BLaER1 (cell line): ENCODE data around the gene ZNF544.

Experiments
- H3K27ac ChIP-seq: shearing (Covaris generic); formaldehyde crosslinking; 2 replicates; pipeline ENCODE4 v1.8.1; 2022
- H3K27me3 ChIP-seq: shearing (Covaris generic); formaldehyde crosslinking; 2 replicates; pipeline ENCODE4 v1.8.1; 2022
- H3K36me3 ChIP-seq: shearing (Covaris generic); formaldehyde crosslinking; 2 replicates; pipeline ENCODE4 v1.8.1; 2022
- H3K4me1 ChIP-seq: shearing (Covaris generic); formaldehyde crosslinking; 2 replicates; pipeline ENCODE4 v1.8.1; 2022
- H3K4me2 ChIP-seq: shearing (Covaris generic); formaldehyde crosslinking; 2 replicates; pipeline ENCODE4 v1.8.1; 2022
- H3K4me3 ChIP-seq: shearing (Covaris generic); formaldehyde crosslinking; 2 replicates; pipeline ENCODE4 v1.8.1; 2022
- H3K9ac ChIP-seq: shearing (Covaris generic); formaldehyde crosslinking; 2 replicates; pipeline ENCODE4 v1.8.1; 2022
- H3K9me3 ChIP-seq: shearing (Covaris generic); formaldehyde crosslinking; 2 replicates; pipeline ENCODE4 v1.8.1; 2022
- H4K20me1 ChIP-seq: shearing (Covaris generic); formaldehyde crosslinking; 2 replicates; pipeline ENCODE4 v1.8.1; 2022
- Cebpa-rat ChIP-seq: shearing (Covaris generic); IDR thresholded peaks from 2 replicates; pipeline ENCODE4 v1.8.1; 2022

ZNF544 gene

GRCh38 chr19:58209577-58209976 is 19.1 kb upstream of the ZNF544 start:
- no peak overlapping the region for H3K27ac ChIP-seq
- peaks cover 100% of the 10 kb centered on the region for H3K36me3 ChIP-seq
- peaks cover 100% of the 10 kb centered on the region for H3K9me3 ChIP-seq
- peaks cover 3% of the 10 kb centered on the region; the same call in 1 of the 2 replicates for H3K27me3 ChIP-seq
- H3K4me3 ChIP-seq: peak overlapping the region; percentile 31; the same call in 1 of the 2 replicates
- no peak overlapping the region for H3K4me2 ChIP-seq
- H3K4me1 ChIP-seq: no peaks in the 10 kb centered on the region
- no peaks in the 10 kb centered on the region for H4K20me1 ChIP-seq
- H3K9ac ChIP-seq: no peak overlapping the region
- TF ChIP-seq Cebpa-rat: no peak

- H3K4me3 ChIP-seq: peak overlapping the region; percentile 42
- peaks cover 100% of the 10 kb centered on the region for H3K9me3 ChIP-seq
These were observed 16.2 kb upstream of the ZNF544 start for GRCh38 chr19:58212336-58213074.

GRCh38 chr19:58213075-58213369 is 15.7 kb upstream of the ZNF544 start:
- Histone ChIP-seq H3K27me3 (no peaks in the 10 kb centered on the region; the same call in 1 of the 2 replicates), H3K4me2 (no peak overlapping the region), H3K4me1 (no peaks in the 10 kb centered on the region), H3K4me3 (peak overlapping the region; percentile 42), H3K9ac (no peak overlapping the region), H3K27ac (no peak overlapping the region), H3K9me3 (peaks cover 100% of the 10 kb centered on the region), H3K36me3 (peaks cover 74% of the 10 kb centered on the region), H4K20me1 (no peaks in the 10 kb centered on the region)
- TF ChIP-seq Cebpa-rat: no peak

More at GRCh38 chr19:58212336-58213074, 16.2 kb upstream of the ZNF544 start:
- H4K20me1 ChIP-seq: no peaks in the 10 kb centered on the region
- H3K4me1 ChIP-seq: no peaks in the 10 kb centered on the region
- H3K9ac ChIP-seq: no peak overlapping the region
- TF ChIP-seq Cebpa-rat: no peak
- no peak overlapping the region for H3K27ac ChIP-seq
- H3K27me3 ChIP-seq: no peaks in the 10 kb centered on the region; the same call in 1 of the 2 replicates
- H3K4me2 ChIP-seq: no peak overlapping the region
- peaks cover 79% of the 10 kb centered on the region for H3K36me3 ChIP-seq

GRCh38 chr19:58217069-58217481 is 11.6 kb upstream of the ZNF544 start:
- Histone ChIP-seq H3K27ac (no peak overlapping the region), H3K4me2 (no peak overlapping the region), H3K9me3 (peaks cover 65% of the 10 kb centered on the region), H3K4me3 (no peak overlapping the region), H3K27me3 (no peaks in the 10 kb centered on the region), H3K4me1 (no peaks in the 10 kb centered on the region), H4K20me1 (no peaks in the 10 kb centered on the region), H3K36me3 (peaks cover 33% of the 10 kb centered on the region), H3K9ac (no peak overlapping the region)
- no peak for TF ChIP-seq Cebpa-rat

- Histone ChIP-seq H3K36me3 (peaks cover 26% of the 10 kb centered on the region), H3K9me3 (peaks cover 61% of the 10 kb centered on the region), H4K20me1 (no peaks in the 10 kb centered on the region), H3K4me2 (no peak overlapping the region), H3K4me3 (no peak overlapping the region), H3K4me1 (no peaks in the 10 kb centered on the region), H3K9ac (no peak overlapping the region), H3K27me3 (no peaks in the 10 kb centered on the region), H3K27ac (no peak overlapping the region)
- TF ChIP-seq Cebpa-rat: no peak
These were observed 10.9 kb upstream of the ZNF544 start for GRCh38 chr19:58217607-58218391.

- Histone ChIP-seq H3K9ac (no peak overlapping the region), H4K20me1 (no peaks in the 10 kb centered on the region), H3K9me3 (peaks cover 61% of the 10 kb centered on the region), H3K4me3 (no peak overlapping the region), H3K36me3 (peaks cover 15% of the 10 kb centered on the region), H3K27ac (no peak overlapping the region), H3K27me3 (no peaks in the 10 kb centered on the region), H3K4me2 (no peak overlapping the region), H3K4me1 (no peaks in the 10 kb centered on the region)
- no peak for TF ChIP-seq Cebpa-rat
These were observed 9.8 kb upstream of the ZNF544 start for GRCh38 chr19:58218899-58219298.

GRCh38 chr19:58227964-58228584 is 640 bp upstream of the ZNF544 start:
- H3K4me3 ChIP-seq: peak overlapping the region; percentile 90
- no peak for TF ChIP-seq Cebpa-rat
- peak overlapping the region; percentile 90 for H3K9ac ChIP-seq

GRCh38 chr19:58229255-58229639 is 533 bp downstream of the ZNF544 start:
- Histone ChIP-seq H3K4me3 (peak overlapping the region; percentile 90), H3K27ac (peak overlapping the region; percentile 92), H3K4me1 (peaks cover 29% of the 10 kb centered on the region), H3K36me3 (peaks cover 50% of the 10 kb centered on the region), H3K9me3 (peaks cover 79% of the 10 kb centered on the region), H3K27me3 (no peaks in the 10 kb centered on the region), H3K4me2 (peak overlapping the region; percentile 95), H4K20me1 (no peaks in the 10 kb centered on the region; the same call in 1 of the 2 replicates), H3K9ac (peak overlapping the region; percentile 90)
- no peak for TF ChIP-seq Cebpa-rat

More at GRCh38 chr19:58227964-58228584, 640 bp upstream of the ZNF544 start:
- peaks cover 79% of the 10 kb centered on the region for H3K9me3 ChIP-seq
- H3K4me1 ChIP-seq: peaks cover 29% of the 10 kb centered on the region
- H3K27ac ChIP-seq: peak overlapping the region; percentile 92
- peak overlapping the region; percentile 95 for H3K4me2 ChIP-seq
- H4K20me1 ChIP-seq: no peaks in the 10 kb centered on the region; the same call in 1 of the 2 replicates
- no peaks in the 10 kb centered on the region for H3K27me3 ChIP-seq
- peaks cover 38% of the 10 kb centered on the region for H3K36me3 ChIP-seq

GRCh38 chr19:58237324-58237723 is 8.6 kb downstream of the ZNF544 start:
- peaks cover 100% of the 10 kb centered on the region for H3K36me3 ChIP-seq
- no peaks in the 10 kb centered on the region for H3K27me3 ChIP-seq
- peak overlapping the region; percentile 7; the same call in 1 of the 2 replicates for H3K4me3 ChIP-seq
- H3K4me1 ChIP-seq: no peaks in the 10 kb centered on the region
- H4K20me1 ChIP-seq: no peaks in the 10 kb centered on the region; the same call in 1 of the 2 replicates
- H3K27ac ChIP-seq: no peak overlapping the region
- H3K4me2 ChIP-seq: no peak overlapping the region
- no peak for TF ChIP-seq Cebpa-rat
- no peak overlapping the region for H3K9ac ChIP-seq
- peaks cover 99% of the 10 kb centered on the region for H3K9me3 ChIP-seq
